K562 (cell line): ENCODE results near the gene KLHL25. TPM values are rescaled to one million over a fixed set of nuclear protein-coding genes. Genes with fewer than 3 reads are reported as not detected.

Experiments used
- ATAC-seq: fragments of 200-7000 bp; cut with Tn5 transposase; 3 replicates; pipeline ENCODE4 v1.9.1; 2020; ENCODE audit warnings: moderate library complexity
- BruUV-seq: library from RNA; stranded (reverse); fragments of 400-500 nt; replicated peaks from 2 replicates; lab custom pipeline; 2021; lab: Mats Ljungman, UMichigan
- CTCF ChIA-PET: fragments of 300-600 bp; formaldehyde crosslinking; extraction: SDS; loops from one replicate; lab custom pipeline; 2021; ENCODE audit warnings: low intra/inter-chr PET ratio; lab: Yijun Ruan, JAX
- POLR2A ChIA-PET: fragments of 300-600, 350-650 bp; sonication (Branson Sonifier 250); formaldehyde crosslinking; extraction: SDS; loops from one replicate; lab custom pipeline; 2021; ENCODE audit warnings: antibody characterized with exemption, inconsistent platforms; lab: Yijun Ruan, JAX
- DNase-seq, 4 experiments: peaks; one replicate each; pipeline versions ENCODE4 v3.0.0 to v3.0.0-alpha.2; 2011 to 2018; ENCODE audit warnings: low spot score in 3 of 4, mixed read lengths in 3 of 4; ENCODE audit errors: extremely low read depth in 1 of 4
- FAIRE-seq: peaks from 2 replicates; lab custom pipeline; 2011; peaks lifted over from hg19 to GRCh38; lab: Jason Lieb, UNC
- H2AFZ ChIP-seq: 2 replicates; pipeline ENCODE4 v1.6.0; 2011; ENCODE audit warnings: low read depth, low read length, control low read depth, inconsistent platforms
- H3K27ac ChIP-seq: fragments of 200-600 bp; 3 replicates; pipeline ENCODE4 v1.8.0; 2011; ENCODE audit warnings: low read depth, mild to moderate bottlenecking, control low read depth, inconsistent platforms, low read length, moderate library complexity, mixed read lengths; ENCODE audit errors: extremely low read depth
- H3K27me3 ChIP-seq, 2 experiments: fragments of 300-600 bp in 1 of 2; 2 replicates in 1 of 2; 3 replicates in 1 of 2; pipeline versions ENCODE4 v1.6.0 to v1.8.0; 2011; ENCODE audit warnings: inconsistent platforms in 2 of 2, low read length in 2 of 2, mild to moderate bottlenecking in 1 of 2, mixed read lengths in 1 of 2, moderate library complexity in 1 of 2; ENCODE audit not compliant: control insufficient read depth in 2 of 2, insufficient read depth in 2 of 2
- H3K36me3 ChIP-seq: fragments of 300-600 bp; 3 replicates; pipeline ENCODE4 v1.8.0; 2011; ENCODE audit warnings: mild to moderate bottlenecking, low read length, inconsistent platforms; ENCODE audit not compliant: control insufficient read depth, insufficient read depth
- H3K4me1 ChIP-seq, 2 experiments: fragments of 200-600 bp in 1 of 2; replicated peaks in 1 of 2; 2 replicates in 1 of 2; 3 replicates in 1 of 2; pipeline versions ENCODE4 v1.5.1 to v1.8.0; 2011; ENCODE audit warnings: inconsistent platforms in 2 of 2, low read length in 2 of 2, mild to moderate bottlenecking in 1 of 2, mixed read lengths in 1 of 2, moderate library complexity in 1 of 2; ENCODE audit not compliant: control insufficient read depth in 2 of 2, insufficient read depth in 2 of 2
- H3K4me2 ChIP-seq: 2 replicates; pipeline ENCODE4 v1.6.1; 2011; ENCODE audit warnings: low read length, control low read depth, inconsistent platforms, mixed read lengths; ENCODE audit not compliant: insufficient read depth
- H3K4me3 ChIP-seq: fragments of 200-600 bp; sonication (generic), shearing (Covaris generic); 2 replicates; pipeline ENCODE4 v1.5.1; 2016; ENCODE audit warnings: control low read depth, inconsistent platforms
- H3K79me2 ChIP-seq: fragments of 200-600 bp; 3 replicates; pipeline ENCODE4 v1.8.0; 2011; ENCODE audit warnings: low read length, inconsistent platforms; ENCODE audit not compliant: control insufficient read depth, insufficient read depth
- H3K9ac ChIP-seq, 2 experiments: 2 replicates each; pipeline versions ENCODE4 v1.6.0 to v1.6.1; 2011; ENCODE audit warnings: low read depth in 2 of 2, low read length in 2 of 2, control low read depth in 1 of 2, inconsistent platforms in 1 of 2, mild to moderate bottlenecking in 1 of 2, mixed read lengths in 1 of 2; ENCODE audit not compliant: insufficient read depth in 1 of 2
- H3K9me1 ChIP-seq: one replicate; pipeline ENCODE4 v1.6.0; 2011; ENCODE audit warnings: inconsistent platforms, mild to moderate bottlenecking, low read length, moderate library complexity; ENCODE audit not compliant: control insufficient read depth, insufficient read depth
- H3K9me3 ChIP-seq: replicated peaks from 2 replicates; pipeline ENCODE4 v1.5.1; 2011; ENCODE audit warnings: low read depth, low read length, inconsistent platforms; ENCODE audit not compliant: control insufficient read depth, insufficient read depth
- H4K20me1 ChIP-seq: replicated peaks from 2 replicates; pipeline ENCODE4 v1.6.1; 2011; ENCODE audit warnings: low read length, inconsistent platforms, mixed read lengths; ENCODE audit not compliant: control insufficient read depth, insufficient read depth
- EGR1 ChIP-seq: fragments of 450-650 bp; conservative IDR thresholded peaks from 2 replicates; pipeline ENCODE4 v1.6.1; 2017; ENCODE audit warnings: mild to moderate bottlenecking
- ETS2 ChIP-seq: IDR thresholded peaks from 2 replicates; pipeline ENCODE4 v1.6.1; 2016; ENCODE audit warnings: borderline replicate concordance, missing genetic modification characterization, mild to moderate bottlenecking, moderate library complexity, missing compliant biosample characterization; ENCODE audit not compliant: poor library complexity, severe bottlenecking
- JUND ChIP-seq, 2 experiments: IDR thresholded peaks; 2 replicates in 1 of 2; 3 replicates in 1 of 2; pipeline ENCODE4 v1.6.1; 2011; ENCODE audit warnings: borderline replicate concordance in 2 of 2, low read depth in 2 of 2, low read length in 2 of 2, improper control_type of control experiment in 1 of 2, missing biosample characterization in 1 of 2, missing genetic modification characterization in 1 of 2, missing genetic modification reagents in 1 of 2
- NKRF ChIP-seq: fragments of 450-650 bp; IDR thresholded peaks from 2 replicates; pipeline ENCODE4 v1.6.1; 2016; ENCODE audit warnings: borderline replicate concordance
- PHB2 ChIP-seq: fragments of 450-650 bp; IDR thresholded peaks from 2 replicates; pipeline ENCODE4 v1.6.1; 2017; ENCODE audit warnings: low read depth
- PYGO2 ChIP-seq: fragments of 450-650 bp; IDR thresholded peaks from 2 replicates; pipeline ENCODE4 v1.6.1; 2016; ENCODE audit warnings: mild to moderate bottlenecking, missing genetic modification characterization, moderate library complexity, missing compliant biosample characterization
- SRSF9 ChIP-seq: fragments of 200-400 bp; formaldehyde crosslinking; IDR thresholded peaks from 2 replicates; pipeline ENCODE4 v1.6.1; 2017; ENCODE audit warnings: low read depth, low read length, borderline replicate concordance
- USF2 ChIP-seq: sonication (generic); formaldehyde crosslinking; IDR thresholded peaks from 2 replicates; pipeline ENCODE4 v1.5.0; 2020; ENCODE audit warnings: missing genetic modification reagents
- ZNF507 ChIP-seq: conservative IDR thresholded peaks from 2 replicates; pipeline ENCODE4 v1.6.1; 2017; ENCODE audit warnings: missing genetic modification characterization, missing compliant biosample characterization
- ZNF584 ChIP-seq: fragments of 200-800 bp; sonication (Bioruptor generic); IDR thresholded peaks from 2 replicates; pipeline ENCODE4 v1.6.1; 2016; ENCODE audit warnings: low read depth, mild to moderate bottlenecking, missing genetic modification characterization, missing compliant biosample characterization
- WGBS: fragments of 100-300 bp; shearing (Covaris generic); methylation state at CpG from one replicate; pipeline ENCODE4 v1.1.6; 2016; ENCODE audit warnings: low coverage, mixed read lengths; ENCODE audit not compliant: insufficient coverage; ENCODE audit errors: missing lambda C conversion rate; 5-methylcytosine and 5-hydroxymethylcytosine counted together
- in situ Hi-C: fragments of 300-500 bp; cut with MboI; formaldehyde crosslinking; loops from 4 replicates; pipeline ENCODE4 v1.15.0; 2018; ENCODE audit warnings: inconsistent platforms, mixed read lengths
- intact Hi-C: fragments of 100-400 bp; cut with micrococcal nuclease; formaldehyde crosslinking; loops from 2 replicates; pipeline ENCODE4 v1.14.2; 2022
- polyA plus RNA-seq, 8 experiments: library from polyadenylated mRNA; depleted of rRNA in 4 of 8; stranded (reverse) in 5 of 8; unstranded in 3 of 8; fragments of >200 nt; fragmentation: Nextera tagmentation in 2 of 8; fragmentation: Illumina TruSeq in 1 of 8; extraction: Ambion mirVana in 2 of 8; extraction: Trizol in 1 of 8; gene quantifications; 2 replicates each; pipeline versions ENCODE4 v1.2.1 to v1.2.3, GENCODE V29; 2011 to 2014; ENCODE audit warnings: inconsistent platforms in 1 of 8, missing spikeins in 1 of 8
- total RNA-seq, 7 experiments: library from RNA; depleted of rRNA in 6 of 7; stranded (reverse); fragments of >200 nt in 6 of 7; fragmentation: Illumina TruSeq in 2 of 7; extraction: Trizol in 2 of 7; gene quantifications; 2 replicates each; pipeline versions ENCODE4 v1.2.1 to v1.2.3, GENCODE V29; 2011 to 2021; ENCODE audit warnings: low replicate concordance in 1 of 7

Gene KLHL25
- total and polyA plus RNA-seq, 9 of the 15 experiments (the other 6 are each of a cell fraction or from before 2014, with no cell fraction given): 0.04 to 0.14 (median 0.10) TPM; not detected in 3

GRCh38 chr15:85767785-85768529 is 26.8 kb downstream of the KLHL25 start:
- Histone ChIP-seq H3K79me2 (no peaks in the 10 kb centered on the region), H3K9ac (no peak overlapping the region), H3K9me3 (no peaks in the 10 kb centered on the region), H3K4me2 (no peak overlapping the region), H3K4me1 (peaks cover 0 to 9% of the 10 kb centered on the region in 2 experiments; a peak in 1 of 5 replicates), H3K27ac (no peak overlapping the region), H3K9me1 (no peaks in the 10 kb centered on the region), H3K27me3 (peaks cover 7 to 74% of the 10 kb centered on the region in 2 experiments; a peak in 4 of 5 replicates), H3K36me3 (no peaks in the 10 kb centered on the region), H2AFZ (no peak overlapping the region), H3K4me3 (no peak overlapping the region), H4K20me1 (peaks cover 4% of the 10 kb centered on the region)
- no peak for ATAC-seq
- in situ Hi-C loops (no loop called here), intact Hi-C loops (no loop called here)
- no peak for FAIRE-seq
- 13% methylated on average over 25 of the region's 26 CpGs for WGBS
- ChIA-PET POLR2A (interaction anchor here (0.7 to 1.2 kb wide), 3 partner anchors 7 to 18 kb away, joined by 3 to 7 read pairs (median 3); no protein-coding TSS in a partner anchor), CTCF (no interaction called here)
- no peak for DNase-seq
- BruUV-seq: no TSS peak
- no peak for TF ChIP-seq ETS2 (tag)
- no peak for TF ChIP-seq ZNF507 (tag)
- TF ChIP-seq NKRF: no peak
- no peak for TF ChIP-seq USF2 (CRISPR knock-in tag)
- no peak for TF ChIP-seq PHB2
- no peak for TF ChIP-seq JUND (IDR thresholded peaks at IDR 0.05; ENCODE audit: borderline replicate concordance, low read depth, low read length)
- no peak for TF ChIP-seq JUND (tag; IDR thresholded peaks at IDR 0.05; ENCODE audit: borderline replicate concordance, low read depth, low read length)
- TF ChIP-seq EGR1: no peak
- no peak for TF ChIP-seq SRSF9
- no peak for TF ChIP-seq ZNF584 (CRISPR knock-in tag)
- no peak for TF ChIP-seq PYGO2 (tag)
